ENCODE results near the gene COMMD9.

Gene COMMD9

GRCh38 chr11:36264011-36264972, 24.9 kb downstream of the COMMD9 start:
- TF ChIP-seq CTCF (conservative IDR thresholded peaks at IDR 0.05) (no peak), ZFX (IDR thresholded peaks at IDR 0.05) (no peak)
- no peak overlapping the region for H3K27ac ChIP-seq

DNA sequence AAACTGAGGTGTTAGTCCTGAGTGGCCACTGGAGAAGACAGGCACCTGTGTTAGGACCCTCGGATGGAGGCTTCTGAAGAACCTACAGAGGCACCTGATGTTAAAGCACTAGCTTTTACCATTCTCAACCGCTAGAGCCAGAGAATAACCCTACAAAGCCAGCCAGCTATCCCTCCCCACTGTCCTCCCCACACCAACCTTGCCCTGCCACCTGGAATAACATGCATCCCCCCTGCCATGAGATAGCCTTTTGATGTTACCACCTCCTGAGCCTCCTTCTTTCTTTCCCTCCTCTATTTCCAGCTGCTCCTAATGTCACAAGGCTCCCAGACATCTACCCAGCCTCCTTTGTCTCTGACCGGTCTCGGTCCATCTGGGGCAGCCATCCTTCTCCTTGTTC, 28.1 kb downstream of the COMMD9 start:
- TF ChIP-seq CTCF (conservative IDR thresholded peaks at IDR 0.05) (no peak), ZFX (IDR thresholded peaks at IDR 0.05) (no peak)

DNA sequence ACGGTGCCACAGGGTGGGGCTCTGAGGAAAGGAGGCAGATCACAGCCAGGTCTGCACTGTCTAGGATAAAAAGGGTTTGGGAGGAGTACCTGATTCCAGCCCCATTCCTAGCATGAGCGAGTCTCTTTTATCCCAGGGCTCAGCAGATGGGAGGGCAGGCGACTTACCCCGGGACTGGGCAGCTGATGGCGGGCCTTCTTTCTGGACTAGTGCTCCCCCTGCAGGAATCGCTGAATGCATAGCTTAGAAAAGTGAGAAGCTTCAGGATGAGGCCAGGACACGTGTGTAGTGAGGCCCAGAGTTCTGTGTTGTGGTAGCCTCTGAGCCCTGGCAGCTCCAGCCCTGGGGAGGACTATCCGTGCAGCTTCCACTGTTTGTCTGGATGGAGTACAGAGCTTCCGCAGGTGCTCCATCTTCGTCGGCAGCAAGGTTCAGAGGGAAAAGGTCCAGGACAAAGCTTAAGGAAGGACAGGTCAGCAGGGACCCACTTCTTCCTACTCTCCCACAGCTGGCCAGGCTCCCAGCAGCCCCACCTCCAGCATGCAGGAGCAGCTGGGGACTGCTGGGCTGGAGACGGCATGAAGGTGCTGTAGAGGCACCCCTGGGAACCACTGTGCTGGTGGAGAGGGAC, 30.4 kb downstream of the COMMD9 start:
- TF ChIP-seq CTCF (conservative IDR thresholded peaks at IDR 0.05) (peak; percentile 78), ZFX (IDR thresholded peaks at IDR 0.05) (no peak)
- no peak overlapping the region for H3K27ac ChIP-seq

More for the DNA sequence above, 28.1 kb downstream of the COMMD9 start:
- H3K27ac ChIP-seq = no peak overlapping the region

DNA sequence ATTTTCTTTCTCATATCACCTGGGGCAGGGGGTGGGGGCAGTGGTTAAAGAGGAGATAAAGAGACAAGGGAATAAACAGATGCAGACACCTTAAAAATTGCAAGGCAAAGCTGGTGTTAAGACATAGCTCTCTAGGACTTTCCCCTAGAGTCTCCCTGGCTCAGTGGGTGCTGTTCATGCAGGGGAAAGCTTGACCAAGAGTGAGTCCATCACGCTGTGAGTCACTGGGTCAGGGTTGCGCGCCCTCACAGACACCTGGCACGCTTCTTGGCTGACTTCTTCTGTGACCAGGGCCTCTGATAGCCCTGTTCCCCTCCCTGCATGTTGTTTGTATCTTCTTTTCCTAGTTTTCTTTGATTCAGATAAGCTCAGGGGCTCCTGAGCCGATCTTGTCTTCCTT, 31.9 kb downstream of the COMMD9 start:
- H3K27ac ChIP-seq = no peak overlapping the region
- TF ChIP-seq CTCF (conservative IDR thresholded peaks at IDR 0.05) (no peak), ZFX (IDR thresholded peaks at IDR 0.05) (no peak)

DNA sequence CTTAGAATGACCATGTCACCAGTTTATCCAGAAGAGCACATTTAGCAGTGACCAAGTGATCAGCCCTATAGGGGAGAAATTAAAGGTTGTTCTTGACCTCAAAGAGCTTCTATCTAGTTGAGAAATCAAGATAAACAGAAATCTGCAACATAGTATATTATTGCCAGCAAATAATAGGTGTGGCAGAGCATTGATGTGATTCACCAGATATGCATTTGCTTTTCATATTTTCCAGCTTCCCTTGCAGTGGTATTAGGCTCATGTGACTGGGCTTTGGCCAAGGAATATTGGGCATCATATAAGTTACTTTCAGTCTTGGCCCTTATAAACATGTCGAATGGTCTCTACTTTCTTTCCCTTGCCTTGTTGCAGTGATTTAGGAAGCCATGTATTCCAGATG, 34.5 kb downstream of the COMMD9 start:
- no peak overlapping the region for H3K27ac ChIP-seq
- TF ChIP-seq ZFX (IDR thresholded peaks at IDR 0.05) (no peak), CTCF (conservative IDR thresholded peaks at IDR 0.05) (no peak)

DNA sequence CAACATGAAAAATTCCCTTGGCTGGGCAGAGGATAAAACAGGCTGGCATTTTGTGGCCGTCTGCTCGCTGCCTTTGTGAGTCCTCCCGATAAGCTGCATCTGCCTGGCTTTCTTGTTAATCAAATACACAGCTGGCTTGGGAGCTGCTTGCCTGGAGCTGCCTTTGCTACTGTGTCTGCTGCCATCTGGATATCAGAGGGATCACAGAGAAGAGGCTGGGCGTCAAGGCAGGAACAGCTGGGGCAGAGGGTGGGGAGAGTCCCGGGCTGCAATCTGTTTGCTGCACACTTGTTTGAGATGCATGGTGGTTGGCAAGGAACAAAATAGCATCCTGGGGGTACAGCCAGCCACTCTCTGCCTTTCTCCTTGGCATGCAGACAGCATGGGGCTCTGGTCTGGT, 36.0 kb downstream of the COMMD9 start:
- no peak for TF ChIP-seq ZFX (IDR thresholded peaks at IDR 0.05)
- no peak for TF ChIP-seq CTCF (conservative IDR thresholded peaks at IDR 0.05)
- no peak overlapping the region for H3K27ac ChIP-seq

- TF ChIP-seq ZFX (IDR thresholded peaks at IDR 0.05) (no peak), CTCF (conservative IDR thresholded peaks at IDR 0.05) (no peak)
- H3K27ac ChIP-seq = no peak overlapping the region
Observed at GRCh38 chr11:36251823-36252222, 37.4 kb downstream of the COMMD9 start.
